NCI-H524 (cell line): ENCODE results near the gene ROBO1.

Experiments
- DNase-seq, 2 experiments: peaks; one replicate each; lab custom pipeline; 2025; lab: John Stamatoyannopoulos, UW

Gene ROBO1

GRCh38 chr3:79461129-79461792, 306.5 kb downstream of the ROBO1 start:
- no peak for DNase-seq

- no peak for DNase-seq
These were observed 314.2 kb downstream of the ROBO1 start for GRCh38 chr3:79453600-79453999.

- DNase-seq: no peak
These were observed 331.4 kb downstream of the ROBO1 start for GRCh38 chr3:79436387-79436786.

- no peak for DNase-seq
These were observed 340.7 kb downstream of the ROBO1 start for GRCh38 chr3:79427081-79427480.

GRCh38 chr3:79424811-79425210, 343.0 kb downstream of the ROBO1 start:
- no peak for DNase-seq

- no peak for DNase-seq
These were observed 344.4 kb downstream of the ROBO1 start for GRCh38 chr3:79423417-79423816.

GRCh38 chr3:79421273-79421672, 346.5 kb downstream of the ROBO1 start:
- no peak for DNase-seq

- peak in 1 of 2 experiments; percentile 3 for DNase-seq
These were observed 348.8 kb downstream of the ROBO1 start for GRCh38 chr3:79418855-79419621.

- DNase-seq: no peak
These were observed 352.4 kb downstream of the ROBO1 start for GRCh38 chr3:79415356-79415755.

GRCh38 chr3:79414806-79415205, 353.0 kb downstream of the ROBO1 start:
- no peak for DNase-seq

- DNase-seq: no peak
These were observed 353.8 kb downstream of the ROBO1 start for GRCh38 chr3:79414035-79414434.

- DNase-seq: no peak
These were observed 355.3 kb downstream of the ROBO1 start for GRCh38 chr3:79412537-79412936.

GRCh38 chr3:79410617-79411016, 357.2 kb downstream of the ROBO1 start:
- DNase-seq: no peak

- no peak for DNase-seq
These were observed 357.7 kb downstream of the ROBO1 start for GRCh38 chr3:79410136-79410535.

- DNase-seq: no peak
These were observed 361.6 kb downstream of the ROBO1 start for GRCh38 chr3:79406175-79406574.

- no peak for DNase-seq
These were observed 362.6 kb downstream of the ROBO1 start for GRCh38 chr3:79405183-79405582.

GRCh38 chr3:79396595-79396994, 371.2 kb downstream of the ROBO1 start:
- no peak for DNase-seq

GRCh38 chr3:79392479-79392878, 375.3 kb downstream of the ROBO1 start:
- no peak for DNase-seq

- DNase-seq: no peak
These were observed 377.4 kb downstream of the ROBO1 start for GRCh38 chr3:79390352-79390751.

- no peak for DNase-seq
These were observed 382.6 kb downstream of the ROBO1 start for GRCh38 chr3:79385211-79385610.

GRCh38 chr3:79383402-79384012, 384.3 kb downstream of the ROBO1 start:
- no peak for DNase-seq

GRCh38 chr3:79380581-79380980, 387.2 kb downstream of the ROBO1 start:
- DNase-seq: no peak

GRCh38 chr3:79378064-79378463, 389.7 kb downstream of the ROBO1 start:
- no peak for DNase-seq
